ENCODE measurements around the gene MOSMO.

Gene MOSMO

DNA sequence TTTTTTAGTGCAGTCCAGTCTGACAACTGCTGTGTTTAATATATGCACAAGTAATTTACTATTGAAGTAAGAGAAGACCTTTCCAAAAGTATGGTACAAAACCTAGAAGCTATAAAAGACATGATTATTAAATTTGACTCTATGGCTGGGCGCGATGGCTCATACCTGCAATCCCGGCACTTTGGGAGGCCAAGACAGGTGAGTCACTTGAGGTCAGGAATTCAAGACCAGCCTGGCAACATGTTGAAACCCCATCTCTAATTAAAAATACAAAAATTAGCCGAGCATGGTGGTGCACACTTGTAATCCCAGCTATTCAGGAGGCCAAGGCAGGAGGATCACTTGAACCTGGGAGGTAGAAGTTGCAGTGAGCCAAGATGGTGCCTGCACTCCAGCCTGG is 43.1 kb downstream of the MOSMO start:
- DNase-seq (ENCODE audit: low read depth): no peak

DNA sequence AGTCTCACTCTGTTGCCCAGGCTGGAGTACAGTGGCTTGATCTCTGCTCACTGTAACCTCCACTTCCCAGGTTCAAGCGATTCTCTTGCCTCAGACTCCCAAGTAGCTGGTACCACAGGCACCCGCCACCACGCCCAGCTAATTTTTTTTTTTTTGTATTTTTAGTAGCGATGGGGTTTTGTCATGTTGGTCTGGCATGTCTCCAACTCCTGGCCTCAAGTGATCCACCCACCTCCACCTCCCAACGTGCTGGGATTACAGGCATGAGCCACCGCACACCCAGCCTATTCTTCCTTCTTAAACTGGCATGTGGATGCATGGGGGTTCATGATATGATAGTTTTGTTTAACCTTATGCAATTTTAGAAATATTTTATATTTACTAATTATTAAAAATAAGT is 45.1 kb downstream of the MOSMO start:
- DNase-seq (ENCODE audit: low read depth): no peak

DNA sequence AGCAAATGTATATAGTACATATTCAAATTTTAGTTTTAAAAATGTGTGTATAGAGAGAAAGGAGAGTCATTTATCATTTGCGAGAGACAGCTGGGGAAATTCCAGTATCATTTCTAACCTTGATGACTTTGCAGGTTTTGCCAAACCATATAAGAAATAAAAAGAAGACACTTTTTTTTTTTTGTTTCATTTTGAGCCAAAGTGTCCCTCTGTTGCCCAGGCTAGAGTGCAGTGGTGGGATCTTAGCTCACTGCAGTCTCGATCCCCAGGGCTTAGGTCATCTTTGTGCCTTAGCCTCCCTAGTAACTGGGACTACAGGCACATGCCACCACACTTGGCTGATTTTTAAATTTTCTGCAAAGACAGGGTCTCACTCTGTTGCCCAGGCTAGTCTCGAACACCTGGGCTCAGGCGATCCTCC is 46.0 kb downstream of the MOSMO start:
- no peak for DNase-seq (ENCODE audit: low read depth)

DNA sequence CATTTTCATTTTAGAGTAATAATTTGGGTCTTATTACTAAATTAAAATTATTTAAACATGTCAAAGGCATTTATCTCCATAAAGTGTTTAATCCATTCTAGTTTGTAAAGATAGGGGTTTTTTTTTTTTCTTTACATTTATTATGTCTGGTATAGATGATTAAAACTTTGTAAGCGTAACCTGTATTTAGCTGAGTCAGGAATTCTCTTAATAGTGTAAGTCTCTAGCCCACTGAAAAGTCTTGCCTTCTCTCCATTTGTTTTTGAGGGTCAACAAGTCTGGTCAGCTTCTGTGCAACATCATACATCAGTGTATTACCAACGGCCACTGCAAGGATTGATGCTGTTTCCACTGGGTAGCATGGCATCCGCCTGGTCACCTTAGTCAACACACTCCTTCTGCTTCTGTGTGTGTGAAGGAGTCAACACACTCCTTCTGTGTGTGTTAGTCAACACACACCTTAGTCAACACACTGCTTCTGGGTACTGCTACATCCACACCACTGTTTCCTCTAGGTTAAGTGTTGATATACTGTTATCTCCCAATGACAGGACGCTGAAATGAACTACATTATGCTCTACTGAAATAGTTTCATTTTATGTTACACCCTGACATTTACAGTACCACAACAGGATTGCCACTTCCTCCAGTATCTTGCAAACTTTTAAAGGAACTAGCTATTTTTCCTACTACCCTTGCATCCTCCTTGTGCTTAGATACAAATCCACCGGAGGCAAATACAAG is 47.1 kb downstream of the MOSMO start:
- DNase-seq (ENCODE audit: low read depth): no peak

DNA sequence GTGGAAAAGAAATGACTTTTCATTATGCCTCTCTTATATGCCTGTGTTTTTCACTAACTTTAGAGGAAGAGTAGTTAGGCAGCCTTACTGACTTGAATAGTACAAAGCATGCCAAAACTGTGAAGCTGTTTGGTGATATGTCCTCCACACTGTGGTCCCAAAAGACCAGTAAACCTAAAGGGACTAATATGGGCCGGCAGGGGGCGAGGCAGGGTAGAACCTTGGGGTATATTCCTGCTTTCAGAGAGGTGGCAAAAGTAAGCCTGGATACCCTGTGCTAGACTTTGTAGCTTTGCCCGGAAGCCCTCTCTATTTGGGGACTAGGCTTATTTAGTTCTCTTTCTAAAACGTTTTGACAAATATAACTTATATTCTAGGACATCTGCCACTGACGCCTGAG is 48.0 kb downstream of the MOSMO start:
- DNase-seq (ENCODE audit: low read depth): no peak

DNA sequence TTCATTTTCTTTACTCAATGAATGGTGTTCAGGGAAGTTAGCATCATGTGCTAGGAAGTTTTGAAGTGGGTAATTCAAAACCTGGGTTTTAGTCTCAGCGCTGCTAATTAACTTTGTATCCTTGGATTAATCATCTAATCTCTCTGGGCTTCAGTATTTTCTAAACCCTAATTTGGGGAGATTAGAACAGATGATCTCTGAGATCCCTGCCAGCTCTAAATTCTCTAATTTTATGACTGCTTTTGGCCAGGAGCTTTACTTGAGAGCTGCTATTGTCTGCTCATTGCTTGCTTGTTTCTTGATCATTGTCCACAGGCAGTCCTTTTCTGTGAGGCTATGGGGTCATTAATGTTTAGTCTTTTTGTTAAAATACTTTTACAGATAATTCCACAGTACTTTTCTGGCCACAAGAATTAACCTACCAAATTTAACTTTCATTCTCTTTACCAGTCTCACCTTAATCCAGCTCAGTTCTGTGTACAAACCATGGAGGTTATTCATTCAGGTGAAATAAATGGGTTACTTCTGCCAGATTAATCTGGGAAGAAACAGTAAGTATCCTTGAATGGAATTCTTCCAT is 56.1 kb downstream of the MOSMO start:
- no peak for DNase-seq (ENCODE audit: low read depth)

DNA sequence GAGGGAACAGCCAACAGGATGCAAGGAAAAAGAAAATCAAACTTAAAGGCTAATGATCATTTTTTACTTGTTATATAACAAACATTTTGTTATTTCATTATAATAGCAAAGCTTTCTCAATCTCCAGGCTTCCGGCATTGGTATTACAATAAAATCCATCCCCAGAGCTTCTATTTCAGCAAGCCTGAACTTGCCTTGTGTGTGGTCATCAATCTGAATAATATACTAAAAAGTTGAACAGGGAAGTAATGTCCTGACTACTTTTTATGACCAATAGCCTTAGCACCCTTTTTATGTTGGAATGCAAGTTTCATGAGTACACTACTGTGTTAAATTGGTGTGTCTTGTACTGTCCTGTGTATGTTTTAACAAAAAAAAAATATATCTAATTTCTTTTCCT is 57.3 kb downstream of the MOSMO start:
- no peak for DNase-seq (ENCODE audit: low read depth)

DNA sequence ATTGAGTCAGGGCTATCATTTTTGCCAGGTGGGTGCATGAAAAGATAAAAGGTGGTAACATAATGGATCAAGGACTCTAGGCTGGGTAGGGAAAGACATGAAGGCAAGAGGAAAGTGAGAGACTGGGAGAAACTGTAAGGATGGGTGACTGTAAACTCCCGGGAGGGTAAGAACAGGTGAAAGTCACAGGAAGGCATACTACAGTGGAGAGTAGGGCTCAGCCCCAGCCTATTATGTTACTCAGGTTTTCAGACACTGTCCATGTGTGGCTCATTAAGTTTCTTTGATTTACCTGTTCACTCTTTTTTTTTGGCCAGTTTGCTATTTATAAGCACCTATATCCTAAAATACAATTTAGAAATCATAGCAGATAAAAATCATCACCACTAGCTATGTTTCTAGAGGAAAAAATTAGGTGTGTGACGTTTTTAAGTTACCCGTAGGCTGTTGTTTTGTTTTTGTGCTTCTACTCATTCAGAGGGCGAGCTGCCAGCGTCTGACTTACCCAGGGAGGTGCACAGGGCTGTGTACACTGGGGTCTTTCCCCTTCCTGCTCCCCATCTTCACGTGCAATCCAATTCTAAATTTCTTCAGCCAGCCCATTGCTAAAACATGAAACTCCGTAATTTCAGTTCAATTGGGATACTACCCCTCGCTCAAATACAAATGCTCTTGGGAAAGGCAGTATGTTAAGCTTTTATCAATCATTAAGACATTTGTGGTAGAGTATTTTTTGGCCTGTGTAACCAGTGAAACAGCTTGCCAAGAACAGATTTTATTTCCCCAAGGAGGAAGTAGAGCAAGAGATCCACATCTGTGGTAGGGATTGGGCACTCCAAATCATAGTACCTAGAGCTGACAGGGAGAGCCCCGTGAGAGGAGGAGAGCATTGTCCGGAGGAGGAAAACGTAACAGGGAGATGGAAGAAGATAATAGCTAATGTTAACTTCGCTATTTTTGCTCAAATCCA is 62.7 kb downstream of the MOSMO start:
- DNase-seq (ENCODE audit: low read depth): no peak

DNA sequence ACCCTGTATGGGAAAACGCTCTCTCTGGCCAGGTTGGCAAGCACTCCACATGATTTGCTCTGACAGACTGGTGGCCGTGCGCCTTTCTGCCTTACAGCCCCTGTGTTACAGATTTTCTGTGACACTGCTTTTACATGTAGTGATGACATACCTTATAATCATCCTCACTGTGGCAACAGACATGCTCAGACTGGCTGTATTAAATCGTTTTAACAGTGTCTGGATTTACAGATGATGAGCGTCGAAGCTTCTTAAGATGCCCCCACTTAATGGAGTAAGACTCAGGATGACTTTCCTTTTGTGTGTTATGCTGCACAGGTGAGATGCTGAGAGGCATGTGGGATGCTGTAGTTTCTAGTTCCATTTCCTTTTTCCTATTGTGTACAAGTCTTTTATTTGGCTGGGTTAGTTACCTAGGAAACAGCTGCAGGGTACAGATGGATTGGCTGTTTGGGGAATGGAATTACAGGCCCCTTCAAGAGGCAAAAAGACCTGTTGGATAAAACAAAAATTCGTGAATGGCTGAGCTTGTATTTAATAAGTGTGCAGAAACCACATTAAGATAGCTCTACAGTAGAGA is 63.5 kb downstream of the MOSMO start:
- DNase-seq (ENCODE audit: low read depth): no peak

DNA sequence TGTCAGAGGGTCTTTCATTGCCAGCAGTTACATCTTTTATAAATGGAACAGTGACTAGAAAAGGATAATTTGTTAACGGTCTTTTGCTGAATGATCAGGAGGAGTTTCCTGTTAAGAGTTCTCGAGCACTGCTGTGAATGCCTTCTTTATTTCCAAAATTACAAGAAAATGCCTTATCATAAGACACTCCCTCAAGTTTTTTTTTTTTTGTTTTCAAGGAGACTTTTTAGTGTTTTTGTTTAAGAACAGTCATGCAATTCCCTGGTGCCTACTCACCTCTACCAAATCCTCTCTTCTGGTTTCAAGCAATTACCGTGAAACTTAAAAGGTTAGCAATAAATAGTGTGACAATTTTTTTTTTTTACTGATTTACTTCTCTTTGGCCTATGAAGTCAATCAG is 65.4 kb downstream of the MOSMO start:
- no peak for DNase-seq (ENCODE audit: low read depth)

DNA sequence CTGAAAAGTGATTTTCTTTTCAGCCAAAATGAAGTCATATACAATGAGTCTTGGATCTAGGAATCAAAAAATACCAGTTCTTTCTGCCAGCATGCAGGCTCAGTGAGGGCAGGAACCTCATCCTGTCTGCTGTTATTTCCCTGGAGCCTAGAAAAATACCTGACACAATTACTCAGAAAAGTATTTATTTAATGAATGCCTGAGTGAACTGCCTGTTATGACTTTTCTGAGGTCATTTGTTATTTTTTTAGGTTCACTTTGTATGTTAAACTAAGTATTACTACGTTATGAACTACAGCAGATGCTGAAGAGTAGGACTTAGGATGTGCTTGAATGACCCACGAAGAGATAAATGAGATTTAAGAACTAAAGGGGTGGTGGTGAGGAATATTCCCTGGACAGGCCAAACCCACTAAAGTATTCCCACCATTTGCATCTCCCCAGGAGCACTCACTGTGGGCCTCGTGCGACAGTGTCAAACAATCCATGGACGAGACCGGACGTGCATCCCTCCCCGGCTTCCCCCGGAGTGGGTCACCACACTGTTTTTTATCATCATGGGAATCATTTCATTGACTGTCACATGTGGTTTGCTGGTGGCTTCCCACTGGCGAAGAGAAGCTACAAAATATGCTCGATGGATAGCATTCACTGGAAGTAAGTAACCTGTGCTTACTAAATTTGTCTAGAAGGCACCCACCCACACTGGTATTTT is 67.3 kb downstream of the MOSMO start:
- DNase-seq (ENCODE audit: low read depth): no peak

DNA sequence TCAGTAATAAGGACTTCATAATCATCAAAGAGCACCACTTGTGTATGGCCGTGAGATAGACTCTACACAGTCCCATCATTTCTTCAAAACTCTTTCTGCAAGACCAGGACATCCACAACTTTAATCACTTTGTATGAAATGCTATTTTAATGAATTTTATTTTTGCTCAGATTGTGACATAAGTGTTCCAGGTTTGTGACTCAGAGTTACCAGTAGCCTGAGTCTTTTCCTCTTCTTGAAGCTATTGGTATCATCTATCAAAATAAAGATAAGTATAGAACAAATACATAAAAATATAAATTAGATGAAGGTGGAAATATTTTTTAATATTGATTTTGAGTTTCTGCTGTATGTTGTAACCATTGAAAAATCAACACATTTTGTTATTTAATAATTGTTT is 67.9 kb downstream of the MOSMO start:
- DNase-seq (ENCODE audit: low read depth): no peak

DNA sequence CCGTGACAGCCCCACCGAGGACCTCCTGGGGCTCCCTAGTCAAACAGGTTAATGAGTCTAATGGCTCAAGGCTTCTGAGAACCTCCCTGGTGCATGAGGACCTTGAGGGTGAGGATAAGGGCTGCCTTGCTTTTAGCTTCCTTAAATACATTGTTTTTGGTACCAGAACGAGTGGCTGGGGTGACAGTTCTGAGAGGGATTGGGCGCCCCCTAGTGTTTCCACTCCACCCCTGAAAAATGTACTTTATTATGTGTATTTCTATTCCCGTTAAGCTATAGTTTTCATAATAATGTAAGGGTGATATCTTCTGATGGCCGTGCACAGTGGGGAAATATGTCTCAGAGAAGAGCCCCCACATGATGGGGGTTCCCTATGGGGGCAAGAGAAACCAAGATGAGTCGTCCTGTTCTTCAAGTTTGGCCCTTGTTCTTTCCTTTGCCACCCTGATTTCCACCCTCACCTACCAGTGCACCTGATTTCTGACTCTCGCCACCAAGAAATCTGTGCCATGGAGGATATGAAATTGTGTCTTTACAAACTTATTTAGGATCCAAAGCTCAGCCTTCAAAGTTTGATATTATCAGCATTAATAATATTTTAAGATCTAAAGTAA is 69.9 kb downstream of the MOSMO start:
- DNase-seq (ENCODE audit: low read depth): peak; percentile 58

DNA sequence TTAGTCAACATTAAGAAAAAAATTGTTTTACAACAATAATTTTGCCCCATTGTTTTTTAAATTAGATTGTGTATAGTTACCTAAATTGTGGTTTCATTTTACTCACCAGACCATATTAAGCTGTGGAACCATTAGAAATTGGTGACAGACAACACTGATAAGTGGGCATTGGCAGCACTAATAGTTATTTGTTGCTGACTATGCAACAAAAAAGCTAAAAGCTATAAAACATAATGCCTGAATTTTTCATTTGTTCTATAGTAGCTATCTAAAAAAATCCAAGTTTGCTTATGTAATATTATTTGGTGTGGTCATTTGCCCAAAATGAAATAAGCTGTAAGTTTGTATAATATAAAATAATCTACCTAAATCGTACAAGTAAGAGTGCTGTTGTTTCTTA is 70.7 kb downstream of the MOSMO start:
- DNase-seq (ENCODE audit: low read depth): no peak

DNA sequence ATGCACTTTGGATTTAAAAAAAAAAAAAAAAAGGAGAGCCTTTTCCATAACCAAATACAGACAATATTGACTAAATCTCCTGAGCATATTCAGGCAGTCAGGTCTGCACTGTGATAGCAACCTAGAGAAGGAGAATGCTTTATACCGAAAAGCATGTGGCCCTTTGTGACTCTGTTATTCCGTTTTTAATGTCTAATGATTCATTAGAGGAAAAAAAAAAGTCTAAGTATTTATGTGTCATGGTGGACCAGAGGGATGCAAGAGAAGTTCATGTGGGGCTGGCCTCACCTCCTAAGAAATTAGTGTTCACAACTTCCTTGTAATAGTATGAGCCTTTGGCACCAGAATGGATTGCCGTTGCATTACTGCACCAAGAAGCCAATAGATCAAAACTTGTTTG is 73.1 kb downstream of the MOSMO start:
- no peak for DNase-seq (ENCODE audit: low read depth)

DNA sequence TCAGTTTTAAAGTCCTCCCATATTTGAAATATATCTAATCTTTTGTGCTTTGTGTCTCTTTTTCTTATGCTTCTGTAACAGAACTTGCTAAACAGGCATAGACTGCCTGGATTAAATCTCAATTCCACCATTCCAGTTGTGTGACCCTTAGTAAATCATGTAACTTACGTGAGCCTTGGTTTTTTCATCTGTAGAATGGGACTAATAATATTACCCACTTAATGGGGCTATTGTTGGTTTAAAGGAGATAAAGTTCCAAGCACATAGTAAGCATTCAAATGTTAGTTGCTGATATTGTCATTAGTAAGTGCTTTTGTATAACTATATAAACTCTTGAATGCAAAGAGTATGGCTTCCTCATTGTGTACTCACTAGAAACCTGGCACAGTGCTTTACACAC is 78.5 kb downstream of the MOSMO start:
- no peak for DNase-seq (ENCODE audit: low read depth)

DNA sequence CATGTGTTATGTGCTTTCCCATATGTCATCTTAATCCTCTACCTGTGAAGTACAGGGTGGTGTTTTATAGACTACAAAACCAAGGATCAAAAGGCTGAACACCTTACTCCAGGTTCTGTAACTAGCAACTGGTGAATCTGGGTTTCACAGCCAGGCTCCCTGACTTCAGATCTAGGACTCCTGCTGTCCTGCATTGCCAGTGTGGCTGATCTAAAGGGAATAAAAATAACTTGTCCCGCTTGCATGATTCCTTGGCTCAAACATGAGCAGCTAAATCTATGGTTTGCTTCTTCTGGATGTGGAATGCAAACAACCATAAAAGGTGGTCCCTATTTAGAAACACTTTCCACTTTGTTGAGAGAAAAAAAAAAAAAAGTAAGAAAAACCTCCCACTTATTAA is 80.7 kb downstream of the MOSMO start:
- DNase-seq (ENCODE audit: low read depth): no peak

DNA sequence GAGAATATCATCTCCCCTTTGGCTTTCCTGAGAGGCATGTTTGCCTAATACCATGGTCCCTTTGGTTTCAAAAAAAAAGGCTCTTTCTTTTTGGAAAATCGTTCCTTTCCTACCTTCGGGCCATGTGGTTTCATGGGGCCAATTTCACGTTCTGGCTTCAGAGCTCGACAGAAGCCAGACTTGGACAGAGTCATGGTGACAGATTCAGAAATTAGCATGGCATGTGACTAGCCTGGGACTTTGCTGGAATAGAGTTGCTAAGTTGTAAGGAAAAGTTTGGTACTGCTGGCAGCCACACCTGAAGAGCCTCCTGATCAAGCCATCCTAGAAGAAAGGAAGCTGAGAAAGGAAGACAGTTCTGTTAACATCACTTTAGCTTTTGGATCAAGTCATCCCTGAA is 82.0 kb downstream of the MOSMO start:
- no peak for DNase-seq (ENCODE audit: low read depth)

DNA sequence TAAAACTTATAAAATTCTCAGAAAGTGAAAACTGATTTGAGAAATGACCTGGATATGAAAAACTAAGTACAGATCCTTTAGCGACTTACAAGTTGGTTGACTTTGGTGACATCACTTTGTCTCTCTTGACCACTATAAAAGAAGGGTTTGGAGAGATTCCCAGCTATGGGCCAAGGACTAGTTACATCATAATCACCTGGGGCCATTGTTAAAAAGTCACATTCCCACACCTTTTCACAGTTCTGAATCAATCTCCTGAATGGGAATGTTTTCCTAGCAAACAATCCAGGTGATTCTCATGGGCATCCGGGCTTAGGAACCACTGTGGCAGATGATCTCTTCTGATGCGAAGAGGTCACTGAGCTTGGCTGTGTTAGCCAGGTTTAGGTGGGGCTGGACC is 83.8 kb downstream of the MOSMO start:
- DNase-seq (ENCODE audit: low read depth): no peak

DNA sequence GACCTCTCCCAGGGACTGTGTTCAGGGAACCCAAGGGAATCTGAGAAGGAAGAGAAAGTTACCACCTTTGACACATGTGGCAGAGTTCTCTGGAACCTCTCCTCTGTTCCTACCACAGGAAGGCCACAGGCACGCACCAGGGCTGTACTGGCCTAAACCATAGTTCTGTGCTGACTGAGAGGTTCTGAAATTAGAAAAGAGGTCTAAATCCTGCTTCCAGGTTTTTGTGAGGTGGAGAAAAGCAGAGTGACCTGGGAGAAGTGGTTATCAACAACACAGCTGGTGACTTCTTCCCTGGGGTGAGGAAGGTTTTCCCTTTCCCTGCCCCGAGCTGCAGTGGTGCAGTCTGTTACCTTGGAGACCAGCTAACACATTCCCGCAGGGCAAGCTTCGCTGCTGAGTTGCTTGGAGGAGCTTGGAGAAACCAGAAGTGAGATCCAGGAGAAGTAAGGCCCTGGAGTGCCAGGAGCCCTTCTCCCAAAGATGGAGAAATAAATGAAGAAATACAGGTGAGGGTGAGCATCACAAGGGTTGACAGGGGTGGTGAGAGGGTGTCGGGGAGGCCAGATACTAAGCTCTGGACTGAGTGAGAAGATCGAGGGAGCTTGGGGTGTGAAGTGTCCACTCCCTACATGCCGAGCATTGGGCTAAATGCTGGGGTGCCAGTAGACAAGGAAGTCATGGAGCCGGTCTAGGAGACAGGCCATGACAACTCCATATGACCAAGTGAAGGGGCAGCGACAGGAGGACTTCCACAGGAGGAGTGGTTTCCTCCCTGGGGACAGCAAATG is 84.4 kb downstream of the MOSMO start, which contains the start of gene VWA3A:
Gene VWA3A (plus strand): TSS at position 399 of the 791 bp plus-strand sequence. CDS start 97 bp downstream, at position 496.
- no peak for DNase-seq (ENCODE audit: low read depth)

DNA sequence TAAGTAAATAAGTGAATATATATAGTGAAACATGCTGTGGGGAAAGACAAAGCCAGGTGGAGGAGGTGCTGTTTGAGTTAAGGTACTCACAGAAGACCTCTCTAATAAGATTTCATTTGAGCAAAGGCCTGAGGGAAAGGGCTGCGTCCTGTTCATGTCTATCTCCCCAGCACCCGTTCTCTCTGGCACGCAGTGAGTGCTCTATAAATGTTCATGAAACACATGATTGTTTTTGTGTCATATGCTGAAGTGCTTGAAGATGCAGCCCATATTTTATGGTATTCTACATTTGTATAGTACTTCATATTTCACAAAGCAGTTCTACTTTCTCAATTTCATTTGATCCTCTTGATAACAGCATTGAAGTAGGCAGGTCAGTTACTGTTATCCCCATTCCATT is 85.4 kb downstream of the MOSMO start:
- no peak for DNase-seq (ENCODE audit: low read depth)

Data from activated gamma-delta T cell treated with anti-CD3 and anti-CD28 coated beads, Interleukin-2, amount 50 U/mL, for 16 hours (primary cell).